Measurements from ENCODE around the gene TMEM121. TPM values are rescaled to one million over a fixed set of nuclear protein-coding genes. Genes with fewer than 3 reads are reported as not detected.
"Not testable (repeated sequence)": the region's sequence is repeated elsewhere in the genome, so short reads cannot be mapped to it uniquely, and the experiment has no call there.

The TMEM121 gene
- total RNA-seq, 1 donor from 2014 or later = 13.9 TPM

DNA sequence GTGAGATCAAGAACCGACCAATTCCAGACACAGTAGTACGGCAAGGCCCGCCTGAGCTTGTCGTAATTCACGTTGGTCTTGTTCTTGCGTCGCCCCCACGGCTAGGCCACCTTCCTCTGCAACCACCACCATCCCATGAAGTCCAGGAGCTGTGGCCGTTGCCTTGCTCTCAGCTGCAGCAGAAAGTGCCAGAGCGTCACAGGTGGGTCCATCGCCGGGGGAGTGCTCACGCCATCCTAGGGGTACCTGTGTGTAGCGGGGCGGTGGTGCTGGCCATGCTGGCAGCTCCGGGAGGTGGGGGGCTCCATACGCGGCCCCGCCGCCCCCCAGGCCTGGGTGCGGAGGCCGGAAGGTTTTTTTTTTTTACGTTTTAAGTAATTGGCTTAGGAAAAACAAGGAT is 23.1 kb downstream of the TMEM121 start:
- TF ChIP-seq, protein P1, sequence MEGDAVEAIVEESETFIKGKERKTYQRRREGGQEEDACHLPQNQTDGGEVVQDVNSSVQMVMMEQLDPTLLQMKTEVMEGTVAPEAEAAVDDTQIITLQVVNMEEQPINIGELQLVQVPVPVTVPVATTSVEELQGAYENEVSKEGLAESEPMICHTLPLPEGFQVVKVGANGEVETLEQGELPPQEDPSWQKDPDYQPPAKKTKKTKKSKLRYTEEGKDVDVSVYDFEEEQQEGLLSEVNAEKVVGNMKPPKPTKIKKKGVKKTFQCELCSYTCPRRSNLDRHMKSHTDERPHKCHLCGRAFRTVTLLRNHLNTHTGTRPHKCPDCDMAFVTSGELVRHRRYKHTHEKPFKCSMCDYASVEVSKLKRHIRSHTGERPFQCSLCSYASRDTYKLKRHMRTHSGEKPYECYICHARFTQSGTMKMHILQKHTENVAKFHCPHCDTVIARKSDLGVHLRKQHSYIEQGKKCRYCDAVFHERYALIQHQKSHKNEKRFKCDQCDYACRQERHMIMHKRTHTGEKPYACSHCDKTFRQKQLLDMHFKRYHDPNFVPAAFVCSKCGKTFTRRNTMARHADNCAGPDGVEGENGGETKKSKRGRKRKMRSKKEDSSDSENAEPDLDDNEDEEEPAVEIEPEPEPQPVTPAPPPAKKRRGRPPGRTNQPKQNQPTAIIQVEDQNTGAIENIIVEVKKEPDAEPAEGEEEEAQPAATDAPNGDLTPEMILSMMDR (conservative IDR thresholded peaks at IDR 0.05) = no peak
- H3K4me1 Mint-ChIP-seq = no peaks in the 10 kb centered on the region
- peaks cover 13% of the 10 kb centered on the region for H3K9me3 Mint-ChIP-seq

GRCh38 chr14:105554022-105554421 is 27.6 kb downstream of the TMEM121 start:
- H3K4me3 Mint-ChIP-seq = no peak overlapping the region
- DNase-seq (ENCODE audit: low read depth, low spot score) = no peak

More for the DNA sequence above, 23.1 kb downstream of the TMEM121 start:
- peaks cover 27% of the 10 kb centered on the region for H3K27me3 Mint-ChIP-seq (ENCODE audit: low read depth)
- no peak overlapping the region for H3K27ac Mint-ChIP-seq (ENCODE audit: unreplicated experiment)
- DNase-seq (ENCODE audit: low read depth, low spot score) = no peak
- H3K36me3 Mint-ChIP-seq (ENCODE audit: low read depth) = no peaks in the 10 kb centered on the region
- no peak overlapping the region for H3K4me3 Mint-ChIP-seq

DNA sequence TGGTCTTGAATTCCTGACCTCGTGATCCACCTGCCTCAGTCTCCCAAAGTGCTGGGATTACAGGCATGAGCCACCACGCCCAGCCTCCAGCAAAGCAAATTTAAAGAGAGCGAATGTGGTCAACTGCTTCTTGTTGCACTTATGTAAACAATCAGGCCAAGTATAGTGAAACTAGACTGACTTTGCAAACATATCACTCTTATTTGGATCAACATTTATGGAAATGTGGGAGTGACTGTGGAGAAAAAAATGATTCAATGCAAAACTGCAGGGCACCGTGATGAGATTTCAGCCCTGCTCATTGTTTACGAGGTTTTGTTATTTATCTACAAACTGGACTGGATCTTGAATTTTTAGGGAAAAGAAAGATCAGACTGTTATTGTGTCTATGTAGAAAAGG is 28.1 kb downstream of the TMEM121 start:
- no peak overlapping the region for H3K4me3 Mint-ChIP-seq
- TF ChIP-seq, protein P1 (conservative IDR thresholded peaks at IDR 0.05) = no peak
- no peak for DNase-seq (ENCODE audit: low read depth, low spot score)
- H3K27ac Mint-ChIP-seq (ENCODE audit: unreplicated experiment) = no peak overlapping the region
- peaks cover 46% of the 10 kb centered on the region for H3K27me3 Mint-ChIP-seq (ENCODE audit: low read depth)
- H3K4me1 Mint-ChIP-seq = no peaks in the 10 kb centered on the region
- H3K9me3 Mint-ChIP-seq = peaks cover 5% of the 10 kb centered on the region
- H3K36me3 Mint-ChIP-seq (ENCODE audit: low read depth) = no peaks in the 10 kb centered on the region

More at GRCh38 chr14:105554022-105554421, 27.6 kb downstream of the TMEM121 start:
- Mint-ChIP-seq H3K27ac (ENCODE audit: unreplicated experiment) (no peak overlapping the region), H3K27me3 (ENCODE audit: low read depth) (peaks cover 46% of the 10 kb centered on the region), H3K4me1 (no peaks in the 10 kb centered on the region), H3K36me3 (ENCODE audit: low read depth) (no peaks in the 10 kb centered on the region), H3K9me3 (peaks cover 6% of the 10 kb centered on the region)
- TF ChIP-seq, protein P1 (conservative IDR thresholded peaks at IDR 0.05) = no peak

GRCh38 chr14:105557671-105558070 is 31.3 kb downstream of the TMEM121 start:
- DNase-seq (ENCODE audit: low read depth, low spot score); H3K4me3 Mint-ChIP-seq; H3K27ac Mint-ChIP-seq (ENCODE audit: unreplicated experiment); H3K9me3 Mint-ChIP-seq; H3K4me1 Mint-ChIP-seq; H3K36me3 Mint-ChIP-seq (ENCODE audit: low read depth): not testable (repeated sequence)
- H3K27me3 Mint-ChIP-seq (ENCODE audit: low read depth) = peaks cover 30% of the 10 kb centered on the region

- not testable (repeated sequence) for H3K4me1 Mint-ChIP-seq; DNase-seq (ENCODE audit: low read depth, low spot score); H3K9me3 Mint-ChIP-seq; H3K4me3 Mint-ChIP-seq; H3K27ac Mint-ChIP-seq (ENCODE audit: unreplicated experiment); H3K36me3 Mint-ChIP-seq (ENCODE audit: low read depth)
- H3K27me3 Mint-ChIP-seq (ENCODE audit: low read depth) = peaks cover 28% of the 10 kb centered on the region
Measured at GRCh38 chr14:105558449-105559154, 32.2 kb downstream of the TMEM121 start.

DNA sequence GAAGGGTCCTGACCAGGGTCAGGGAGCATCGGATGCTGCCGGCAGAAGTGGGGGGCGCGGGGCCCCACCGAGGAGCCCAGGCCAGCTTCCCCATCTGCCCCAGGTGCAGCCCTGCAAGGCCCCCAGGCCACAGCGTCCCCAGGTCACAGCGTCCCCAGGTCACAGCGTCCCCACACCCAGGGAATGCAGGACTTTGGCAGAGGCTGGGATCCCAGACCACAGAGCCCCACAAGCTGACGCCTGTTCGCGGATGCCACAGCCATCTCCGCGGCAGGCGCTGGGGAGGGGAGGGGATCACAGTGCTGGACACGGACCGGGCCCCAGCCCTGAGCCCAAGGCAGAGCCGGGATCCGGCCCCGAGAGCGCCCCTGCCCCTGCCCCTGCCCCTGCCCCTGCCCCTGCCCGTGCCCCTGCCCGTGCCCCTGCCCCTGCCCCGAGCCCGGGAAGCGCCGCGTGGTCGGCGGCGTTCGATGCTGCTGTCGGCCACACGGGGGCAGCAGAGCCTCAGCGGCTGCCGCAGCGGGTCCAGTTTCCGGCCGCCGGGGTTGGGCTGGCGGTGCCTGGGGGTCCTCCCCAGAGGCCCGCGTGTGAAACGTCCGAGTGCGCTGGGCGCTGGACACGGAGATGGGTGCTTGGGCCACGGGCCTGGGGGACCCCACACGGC is 33.1 kb downstream of the TMEM121 start:
- not testable (repeated sequence) for H3K36me3 Mint-ChIP-seq (ENCODE audit: low read depth); DNase-seq (ENCODE audit: low read depth, low spot score); H3K27ac Mint-ChIP-seq (ENCODE audit: unreplicated experiment); H3K9me3 Mint-ChIP-seq; H3K4me1 Mint-ChIP-seq; H3K4me3 Mint-ChIP-seq
- peaks cover 19% of the 10 kb centered on the region for H3K27me3 Mint-ChIP-seq (ENCODE audit: low read depth)

DNA sequence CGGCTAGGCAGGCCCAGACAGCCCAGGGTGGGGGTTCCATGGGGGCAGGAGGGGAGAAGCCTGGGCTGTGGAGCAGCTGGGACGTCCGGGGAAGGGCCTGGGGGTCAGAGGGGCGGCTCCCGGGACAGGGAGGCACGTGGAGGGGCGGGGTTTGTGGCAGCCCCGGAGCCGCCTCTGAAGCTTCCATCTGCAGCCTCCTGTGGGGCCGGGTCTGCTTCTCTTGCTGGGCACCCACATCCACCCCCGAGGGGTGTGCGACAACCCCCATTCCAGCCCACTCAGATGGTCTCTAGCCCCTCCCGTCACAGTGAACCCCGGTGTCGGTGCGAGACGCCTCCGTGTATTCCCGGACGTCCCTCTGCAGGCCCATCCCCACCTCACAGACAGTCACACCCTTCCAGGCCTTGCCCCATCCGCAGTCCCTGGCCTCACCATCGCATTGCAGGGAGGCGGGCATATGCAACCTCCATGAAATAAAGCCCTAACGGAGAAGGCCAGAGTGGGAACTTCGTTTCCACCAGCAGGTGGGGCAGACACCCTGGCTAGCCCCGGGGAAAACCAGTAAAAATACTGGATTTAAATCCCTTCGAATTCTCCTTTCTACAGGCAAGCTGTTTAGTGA is 33.8 kb downstream of the TMEM121 start:
- peaks cover 14% of the 10 kb centered on the region for H3K27me3 Mint-ChIP-seq (ENCODE audit: low read depth)
- not testable (repeated sequence) for H3K9me3 Mint-ChIP-seq; DNase-seq (ENCODE audit: low read depth, low spot score)

DNA sequence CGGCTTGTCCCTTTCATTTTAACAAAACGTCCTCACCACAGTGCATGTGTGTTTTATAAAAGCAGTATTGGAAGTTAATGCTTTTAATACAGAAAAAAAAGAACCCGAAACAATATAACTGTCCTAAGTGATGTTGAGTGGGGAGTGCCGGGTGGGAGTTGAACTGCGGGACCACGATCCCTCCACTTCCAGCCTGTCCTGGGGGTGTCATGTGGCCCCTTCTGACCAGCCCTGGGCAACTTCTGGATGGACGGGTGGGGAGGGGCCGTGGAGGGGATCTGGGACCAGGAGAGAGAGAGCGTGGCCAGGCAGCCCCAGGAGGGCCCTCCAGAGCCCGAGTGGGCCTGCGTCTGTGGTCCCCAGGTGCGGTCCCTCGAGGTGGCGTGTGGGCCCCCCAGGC is 35.0 kb downstream of the TMEM121 start:
- H3K4me3 Mint-ChIP-seq; H3K4me1 Mint-ChIP-seq; H3K27ac Mint-ChIP-seq (ENCODE audit: unreplicated experiment); H3K27me3 Mint-ChIP-seq (ENCODE audit: low read depth); H3K36me3 Mint-ChIP-seq (ENCODE audit: low read depth); DNase-seq (ENCODE audit: low read depth, low spot score); H3K9me3 Mint-ChIP-seq: not testable (repeated sequence)

More for the DNA sequence above, 33.8 kb downstream of the TMEM121 start:
- not testable (repeated sequence) for H3K4me3 Mint-ChIP-seq; H3K4me1 Mint-ChIP-seq; H3K27ac Mint-ChIP-seq (ENCODE audit: unreplicated experiment); H3K36me3 Mint-ChIP-seq (ENCODE audit: low read depth)

Measured in neural crest cell (in vitro differentiated cells).